Nephron progenitor cell (in vitro differentiated cells): ENCODE results near the gene PRR18.

Experiments
- DNase-seq: peaks from one replicate; pipeline ENCODE4 v3.0.0; 2021
- H3K27ac Mint-ChIP-seq: 2 replicates; pipeline ENCODE4 v1.8.0; 2021; ENCODE audit warnings: mild to moderate bottlenecking, moderate library complexity, mixed read lengths
- H3K27me3 Mint-ChIP-seq: 2 replicates; pipeline ENCODE4 v1.8.0; 2021; ENCODE audit warnings: mild to moderate bottlenecking, low read depth, mixed read lengths; ENCODE audit not compliant: poor library complexity
- H3K36me3 Mint-ChIP-seq: 2 replicates; pipeline ENCODE4 v1.8.0; 2021; ENCODE audit warnings: low read depth, mixed read lengths
- H3K4me1 Mint-ChIP-seq: 2 replicates; pipeline ENCODE4 v1.8.0; 2021; ENCODE audit warnings: mixed read lengths
- H3K4me3 Mint-ChIP-seq: 2 replicates; pipeline ENCODE4 v1.8.0; 2021; ENCODE audit warnings: mild to moderate bottlenecking, moderate library complexity, mixed read lengths
- H3K9me3 Mint-ChIP-seq: 2 replicates; pipeline ENCODE4 v1.8.0; 2021; ENCODE audit warnings: mild to moderate bottlenecking, moderate library complexity, mixed read lengths
- TF ChIP-seq, protein P1 (sequence below): fragments of 200-600 bp; sonication (generic); IDR thresholded peaks from 2 replicates; pipeline ENCODE4 v1.5.0; 2021; ENCODE audit warnings: antibody characterized with exemption

PRR18 gene

GRCh38 chr6:166344240-166344639 lies 36.0 kb upstream of the PRR18 start:
- Mint-ChIP-seq H3K36me3 (peaks cover 7% of the 10 kb centered on the region), H3K27ac (no peak overlapping the region), H3K27me3 (peaks cover 20% of the 10 kb centered on the region), H3K4me1 (peaks cover 17% of the 10 kb centered on the region), H3K4me3 (peak overlapping the region; percentile 65), H3K9me3 (peaks cover 14% of the 10 kb centered on the region)
- TF ChIP-seq, protein P1, sequence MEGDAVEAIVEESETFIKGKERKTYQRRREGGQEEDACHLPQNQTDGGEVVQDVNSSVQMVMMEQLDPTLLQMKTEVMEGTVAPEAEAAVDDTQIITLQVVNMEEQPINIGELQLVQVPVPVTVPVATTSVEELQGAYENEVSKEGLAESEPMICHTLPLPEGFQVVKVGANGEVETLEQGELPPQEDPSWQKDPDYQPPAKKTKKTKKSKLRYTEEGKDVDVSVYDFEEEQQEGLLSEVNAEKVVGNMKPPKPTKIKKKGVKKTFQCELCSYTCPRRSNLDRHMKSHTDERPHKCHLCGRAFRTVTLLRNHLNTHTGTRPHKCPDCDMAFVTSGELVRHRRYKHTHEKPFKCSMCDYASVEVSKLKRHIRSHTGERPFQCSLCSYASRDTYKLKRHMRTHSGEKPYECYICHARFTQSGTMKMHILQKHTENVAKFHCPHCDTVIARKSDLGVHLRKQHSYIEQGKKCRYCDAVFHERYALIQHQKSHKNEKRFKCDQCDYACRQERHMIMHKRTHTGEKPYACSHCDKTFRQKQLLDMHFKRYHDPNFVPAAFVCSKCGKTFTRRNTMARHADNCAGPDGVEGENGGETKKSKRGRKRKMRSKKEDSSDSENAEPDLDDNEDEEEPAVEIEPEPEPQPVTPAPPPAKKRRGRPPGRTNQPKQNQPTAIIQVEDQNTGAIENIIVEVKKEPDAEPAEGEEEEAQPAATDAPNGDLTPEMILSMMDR, result no peak
- no peak for DNase-seq

DNA sequence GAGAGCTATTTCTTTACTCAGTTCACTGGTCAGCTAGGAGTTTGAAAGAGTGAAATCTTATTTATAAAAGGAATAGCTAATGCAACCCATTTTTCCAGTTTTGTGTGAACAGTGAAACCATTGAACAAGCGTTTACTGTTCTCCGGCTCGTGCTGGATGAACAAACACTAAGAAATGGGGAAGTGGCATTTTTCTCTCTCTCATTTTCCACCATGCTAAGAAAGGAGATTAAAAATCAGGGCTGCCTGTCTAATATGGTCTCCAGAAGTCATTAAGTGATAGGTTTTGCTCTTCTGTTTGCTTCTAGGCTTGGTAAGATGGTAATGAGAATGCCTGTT lies 34.9 kb upstream of the PRR18 start:
- Mint-ChIP-seq H3K4me1 (peaks cover 17% of the 10 kb centered on the region), H3K9me3 (peaks cover 4% of the 10 kb centered on the region), H3K27me3 (peaks cover 17% of the 10 kb centered on the region), H3K27ac (no peak overlapping the region), H3K4me3 (peak overlapping the region; percentile 92), H3K36me3 (peaks cover 4% of the 10 kb centered on the region)
- DNase-seq, result no peak
- TF ChIP-seq, protein P1, result no peak

DNA sequence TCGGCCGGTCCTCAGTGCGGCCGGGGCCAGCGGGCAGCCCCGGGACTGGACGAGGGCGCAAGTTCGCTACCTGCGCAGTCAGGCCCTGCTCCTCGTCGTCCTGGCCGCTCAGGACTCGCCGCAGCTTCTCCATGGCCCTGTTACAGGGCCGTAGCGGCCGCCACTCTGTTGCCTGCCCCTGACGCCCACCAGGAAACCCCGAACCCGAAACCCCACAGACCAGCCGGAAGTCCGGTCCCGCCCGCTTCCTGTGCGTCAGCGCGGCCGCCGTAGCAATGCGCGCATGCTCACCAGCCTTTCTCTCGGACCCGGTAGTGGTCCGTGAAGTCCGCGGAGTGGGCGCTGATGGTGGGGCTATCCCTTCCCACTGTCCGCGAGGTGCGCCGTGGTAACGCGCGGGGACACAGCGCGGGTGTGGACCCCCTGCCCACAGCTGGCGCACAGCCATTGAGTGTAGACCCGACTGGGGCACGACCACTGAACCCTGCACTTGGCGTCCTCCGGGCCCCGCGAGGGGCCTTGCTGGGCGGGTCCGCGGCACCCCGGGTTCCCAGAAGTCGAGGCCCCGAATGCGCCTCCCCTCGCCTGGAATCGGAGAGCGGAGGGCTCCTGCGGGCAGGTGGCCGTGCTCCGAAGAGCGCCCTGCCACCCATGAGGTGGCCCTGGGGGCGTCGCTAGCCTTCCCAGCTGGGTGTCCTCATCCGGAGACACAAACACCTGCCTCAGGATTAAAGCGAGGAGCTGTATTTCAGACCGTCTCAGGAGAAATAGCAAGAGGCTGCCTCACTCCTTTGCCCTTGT lies 34.4 kb upstream of the PRR18 start, which contains the start of gene SFT2D1:
Gene SFT2D1 (minus strand): TSS at position 197 of the 801 bp plus-strand sequence. CDS start 64 bp downstream, at position 133.
- TF ChIP-seq, protein P1, result no peak
- Mint-ChIP-seq H3K27ac (peak within 1 kb of the TSS; percentile 36), H3K27me3 (peaks cover 17% of the 10 kb centered on the region)

GRCh38 chr6:166341977-166342348 lies 33.8 kb upstream of the PRR18 start:
- Mint-ChIP-seq H3K27ac (peak overlapping the region; percentile 36), H3K9me3 (no peaks in the 10 kb centered on the region), H3K27me3 (peaks cover 13% of the 10 kb centered on the region), H3K36me3 (peaks cover 10% of the 10 kb centered on the region), H3K4me1 (peaks cover 17% of the 10 kb centered on the region), H3K4me3 (peak overlapping the region; percentile 92)
- DNase-seq, result no peak
- TF ChIP-seq, protein P1, result no peak

More for the DNA sequence above, 34.4 kb upstream of the PRR18 start, which contains the start of gene SFT2D1:
- peak within 1 kb of the TSS; percentile 92 for H3K4me3 Mint-ChIP-seq
- no peaks in the 10 kb centered on the region for H3K9me3 Mint-ChIP-seq
- H3K4me1 Mint-ChIP-seq, result peaks cover 17% of the 10 kb centered on the region
- H3K36me3 Mint-ChIP-seq, result peaks cover 6% of the 10 kb centered on the region
- peak; percentile 87 for DNase-seq

GRCh38 chr6:166341464-166341863 lies 33.3 kb upstream of the PRR18 start:
- peak overlapping the region; percentile 36 for H3K27ac Mint-ChIP-seq
- H3K36me3 Mint-ChIP-seq, result peaks cover 10% of the 10 kb centered on the region

More at GRCh38 chr6:166341464-166341863, 33.3 kb upstream of the PRR18 start:
- H3K4me3 Mint-ChIP-seq, result peak overlapping the region; percentile 92
- TF ChIP-seq, protein P1, result no peak
- peaks cover 8% of the 10 kb centered on the region for H3K27me3 Mint-ChIP-seq
- no peak for DNase-seq
- peaks cover 17% of the 10 kb centered on the region for H3K4me1 Mint-ChIP-seq
- no peaks in the 10 kb centered on the region for H3K9me3 Mint-ChIP-seq
